Activated CD4-positive, CD25-positive, alpha-beta regulatory T cell treated with anti-CD3 and anti-CD28 coated beads, Interleukin-2, amount 50 U/mL, for 24 hours (primary cell): Measurements from ENCODE around the gene PNLIPRP2.

Source experiments
- ATAC-seq, 2 donors: fragments of 150-1000 bp; cut with Tn5 transposase; one replicate each; pipeline ENCODE4 v1.10.0; 2021; ENCODE audit warnings: mild to moderate bottlenecking in 1 of 2, moderate library complexity in 1 of 2

PNLIPRP2 gene

DNA sequence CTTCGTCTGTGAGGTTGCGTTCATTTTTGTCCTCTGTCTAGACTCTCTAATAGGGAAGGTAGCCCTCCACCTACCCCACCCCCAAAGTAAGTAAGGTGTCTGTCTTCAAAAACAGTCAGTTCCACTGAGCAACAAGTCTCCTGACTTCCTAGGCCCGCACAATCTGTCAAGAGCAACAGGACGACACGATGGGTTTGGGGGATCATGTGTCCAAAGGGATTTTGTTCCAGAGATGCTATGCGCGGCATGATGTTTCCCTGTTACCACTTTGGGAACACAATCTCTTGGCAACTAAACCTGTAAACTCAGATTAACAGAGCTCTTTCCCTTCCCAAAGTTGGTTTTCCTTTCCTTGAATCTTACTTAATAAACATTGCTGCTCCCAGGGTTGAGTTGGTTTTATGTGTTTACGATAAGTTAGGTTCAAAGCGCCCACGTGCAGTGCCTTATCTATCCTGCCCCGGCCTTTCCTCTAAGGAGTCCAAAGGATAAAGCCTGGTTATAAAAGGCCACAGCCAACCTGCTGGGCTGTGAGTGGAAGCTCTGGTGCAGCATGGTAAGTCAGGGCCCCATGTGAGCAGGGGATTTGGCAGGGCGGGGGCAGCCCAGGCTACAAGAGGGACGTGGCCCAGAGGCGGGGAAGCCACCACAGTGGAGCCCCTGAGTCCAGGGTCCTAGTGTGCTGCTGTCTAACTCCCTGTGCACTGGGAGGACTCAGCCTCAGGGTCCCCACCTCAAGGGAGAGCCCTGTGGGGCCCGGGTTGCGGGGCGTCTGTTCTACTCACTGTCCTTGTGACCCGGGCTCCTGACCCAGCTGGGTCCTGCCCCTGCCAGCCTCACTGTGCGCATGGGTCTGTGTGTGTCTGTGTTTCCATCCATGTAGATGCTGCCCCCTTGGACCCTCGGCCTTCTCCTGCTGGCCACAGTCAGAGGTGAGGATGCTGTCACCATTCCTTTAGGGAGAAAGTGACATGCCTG is at the start of gene PNLIPRP2:
TSS of gene PNLIPRP2 (plus strand) at position 531 of the 978 bp plus-strand sequence.
- ATAC-seq: no peak

DNA sequence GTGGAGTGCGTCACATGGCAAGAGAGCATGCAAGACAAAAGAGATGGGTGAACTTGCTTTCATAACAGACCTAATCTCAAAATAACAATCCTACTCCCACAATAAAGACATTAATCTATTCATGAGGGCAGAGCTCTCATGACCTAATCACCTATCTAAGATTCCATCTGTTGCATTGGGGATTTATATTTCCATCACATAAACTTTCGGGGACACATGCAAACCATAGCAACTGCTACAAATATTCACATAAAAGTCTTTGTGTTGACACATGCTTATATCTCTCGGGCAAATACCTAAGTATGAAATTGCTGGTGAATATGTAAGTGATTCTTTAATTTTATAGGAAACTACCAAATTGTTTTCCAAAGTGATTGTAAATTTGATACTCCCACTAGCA is 46.0 kb upstream of the PNLIPRP2 start:
- no peak for ATAC-seq

DNA sequence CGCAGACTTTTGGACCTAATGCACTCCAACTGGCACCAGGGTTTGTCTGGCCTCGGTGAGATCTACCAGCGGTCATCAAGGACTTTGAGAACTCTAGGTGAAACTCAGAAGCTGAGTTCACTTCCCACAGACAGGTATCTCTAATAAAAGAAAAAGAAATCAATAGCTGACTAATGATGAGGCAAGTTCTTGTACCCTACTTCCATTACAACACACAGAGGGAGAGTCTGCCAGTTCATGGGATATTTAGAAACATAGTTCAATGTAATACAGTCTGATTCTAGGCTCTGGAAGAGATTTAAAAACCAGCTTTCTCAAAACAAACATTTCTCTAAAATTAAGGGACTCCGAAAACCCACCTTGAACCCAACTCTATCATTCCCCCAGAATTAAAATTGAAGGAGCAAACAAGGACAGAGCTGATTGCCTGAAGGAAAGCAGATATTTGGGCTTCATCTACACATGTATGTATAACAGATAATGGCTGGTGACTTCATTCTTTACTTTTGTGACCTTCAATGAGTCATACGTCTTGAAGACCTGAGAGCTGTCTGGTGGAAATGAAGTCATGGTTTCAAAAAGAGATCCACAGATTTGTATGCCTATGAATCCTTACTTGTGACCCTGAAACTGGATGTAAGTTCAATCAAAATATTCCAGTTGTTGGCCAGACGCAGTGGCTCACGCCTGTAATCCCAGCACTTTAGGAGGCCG is 32.7 kb upstream of the PNLIPRP2 start:
- no peak for ATAC-seq

DNA sequence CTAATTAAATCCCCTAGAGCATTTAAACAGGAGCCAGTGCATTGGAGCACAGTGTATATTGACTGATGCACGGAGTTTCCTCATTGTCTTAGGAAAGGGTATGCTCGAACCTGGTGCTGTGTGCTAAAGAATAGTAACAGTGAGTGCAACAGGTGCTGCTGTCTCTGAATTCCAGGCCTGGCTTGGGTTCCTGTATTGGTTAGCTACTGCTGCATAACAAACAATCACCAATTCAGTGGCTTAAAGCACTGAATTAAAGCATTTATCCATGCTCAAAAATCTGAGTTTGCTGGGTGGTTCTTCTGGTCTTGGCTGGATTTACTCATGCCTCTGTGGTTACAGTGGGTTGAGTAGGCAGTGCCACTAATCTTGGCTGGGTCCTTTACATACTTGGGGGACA is 31.8 kb upstream of the PNLIPRP2 start:
- ATAC-seq: no peak

DNA sequence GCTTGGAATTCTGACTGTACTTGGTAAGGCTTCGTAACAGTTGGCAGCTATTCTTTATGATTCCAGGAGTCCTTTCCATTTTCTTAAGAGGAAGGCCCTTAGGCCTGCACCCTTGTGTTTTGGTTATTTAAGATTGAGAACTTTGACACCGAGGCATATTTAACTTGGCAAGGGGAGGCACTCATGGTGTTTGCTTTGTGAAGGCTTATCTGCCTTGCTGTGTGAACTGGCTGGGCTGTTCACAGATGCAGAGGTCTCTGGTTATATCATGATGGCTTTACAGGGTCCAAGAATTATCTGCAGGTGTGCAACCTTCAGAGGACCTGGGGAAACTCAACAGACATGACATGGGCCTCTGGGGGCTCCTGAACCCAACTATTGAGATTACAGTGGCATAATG is 30.8 kb upstream of the PNLIPRP2 start:
- ATAC-seq: no peak

DNA sequence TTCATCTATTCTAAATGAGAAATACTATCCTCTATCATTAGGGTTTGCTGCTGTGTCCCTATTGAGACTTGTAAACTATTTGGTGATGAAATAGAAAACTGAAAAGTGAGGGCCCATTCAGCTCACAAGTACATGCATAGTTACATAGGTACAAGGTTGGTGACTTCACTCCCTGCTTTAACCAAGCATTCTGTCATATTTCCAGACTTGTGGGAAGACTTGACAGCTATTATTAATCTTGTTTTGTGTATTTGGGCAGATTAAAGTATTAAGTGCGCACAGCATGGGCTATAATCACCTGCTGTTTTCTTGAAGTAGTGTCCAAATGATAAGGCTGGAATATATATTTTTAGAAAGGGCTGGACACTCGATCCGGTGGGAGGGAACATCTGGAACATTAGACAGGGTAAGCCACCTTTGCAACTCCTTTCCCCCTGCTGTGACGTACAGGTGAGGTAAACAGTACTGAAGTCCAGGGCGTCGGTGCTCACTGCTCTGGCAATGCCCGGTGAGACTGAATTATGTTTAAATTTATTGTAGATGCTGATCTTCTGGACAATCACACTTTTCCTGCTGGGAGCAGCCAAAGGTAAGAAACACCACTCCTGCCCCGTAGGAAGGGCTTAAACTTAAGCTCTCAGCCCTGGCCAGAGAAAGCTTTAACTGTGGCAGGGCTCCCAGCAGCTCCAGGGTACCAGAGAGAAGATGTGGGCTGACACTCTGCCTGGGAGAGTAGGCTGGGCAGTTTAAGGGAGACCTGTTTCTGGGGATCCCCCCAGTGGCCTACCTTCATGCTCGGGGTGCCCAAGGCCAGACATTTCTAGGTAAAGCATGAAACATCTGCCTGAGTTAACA is 29.9 kb upstream of the PNLIPRP2 start, which contains the start of gene PNLIPRP1:
TSS of gene PNLIPRP1 (plus strand) at position 370 of the 855 bp plus-strand sequence. CDS start at position 541, 171 bp downstream.
- ATAC-seq: no peak

DNA sequence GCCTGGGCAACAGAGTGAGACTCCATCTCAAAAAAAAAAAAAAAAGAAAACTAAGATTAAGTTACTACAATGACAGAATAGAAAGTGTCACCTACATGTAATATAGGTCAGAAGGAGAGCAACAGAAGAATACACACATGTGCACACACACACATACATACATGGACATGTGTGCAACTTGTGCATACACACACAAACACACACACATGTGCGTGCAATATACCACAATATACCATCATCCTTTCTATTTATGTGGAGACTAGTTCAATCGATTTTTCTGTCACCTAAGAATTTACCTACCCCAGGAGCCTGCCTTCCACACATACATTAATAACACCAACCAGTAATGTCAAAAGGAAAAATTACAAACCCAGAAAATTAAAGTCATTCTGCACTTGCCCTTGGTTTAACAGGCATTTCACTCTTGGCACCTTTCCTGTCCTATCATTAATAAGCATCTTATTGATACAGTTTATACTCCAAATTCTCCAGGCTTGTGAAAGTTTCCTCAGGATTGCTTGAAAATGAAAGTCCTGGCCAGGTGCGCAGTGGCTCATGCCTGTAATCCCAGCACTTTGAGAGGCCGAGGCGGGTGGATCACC is 27.5 kb upstream of the PNLIPRP2 start:
- no peak for ATAC-seq

DNA sequence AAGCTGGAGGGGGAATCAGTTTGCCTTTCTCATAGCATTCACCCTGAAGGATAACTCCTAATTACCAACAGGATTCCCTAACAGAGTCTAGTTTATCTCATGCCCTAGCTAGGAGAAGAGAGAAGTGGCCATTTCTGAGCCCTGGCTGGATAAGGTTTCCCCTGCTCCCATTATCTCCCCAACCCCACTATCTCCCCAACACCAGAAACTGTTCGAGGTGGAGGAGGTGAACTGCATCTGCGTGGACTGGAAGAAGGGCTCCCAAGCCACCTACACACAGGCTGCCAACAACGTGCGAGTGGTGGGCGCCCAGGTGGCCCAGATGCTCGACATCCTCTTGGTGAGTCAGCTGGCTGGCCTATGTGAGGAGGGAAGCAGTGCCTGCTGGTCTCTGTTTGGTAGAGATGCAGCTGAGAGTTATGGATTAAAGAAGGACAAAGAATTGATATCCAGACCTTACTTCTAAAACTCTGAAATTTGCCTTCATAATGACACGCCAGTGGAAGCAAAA is 26.2 kb upstream of the PNLIPRP2 start:
- no peak for ATAC-seq

DNA sequence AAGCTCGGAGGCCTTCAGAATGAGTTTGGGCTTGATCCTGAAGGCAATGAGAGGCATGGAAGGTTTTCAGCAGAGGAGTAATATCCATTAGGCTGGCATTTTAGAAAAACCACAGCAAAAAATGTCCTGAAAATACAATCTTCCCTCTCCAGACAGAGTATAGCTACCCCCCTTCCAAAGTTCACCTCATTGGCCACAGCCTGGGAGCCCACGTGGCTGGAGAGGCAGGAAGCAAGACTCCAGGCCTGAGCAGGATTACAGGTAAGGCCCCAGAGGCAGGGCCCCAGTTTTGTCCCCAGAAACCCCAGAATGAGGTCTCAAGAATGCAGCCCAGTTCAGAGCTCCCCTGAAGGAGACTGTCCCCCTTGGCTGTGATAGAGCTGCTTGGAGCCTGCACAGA is 24.7 kb upstream of the PNLIPRP2 start:
- no peak for ATAC-seq

DNA sequence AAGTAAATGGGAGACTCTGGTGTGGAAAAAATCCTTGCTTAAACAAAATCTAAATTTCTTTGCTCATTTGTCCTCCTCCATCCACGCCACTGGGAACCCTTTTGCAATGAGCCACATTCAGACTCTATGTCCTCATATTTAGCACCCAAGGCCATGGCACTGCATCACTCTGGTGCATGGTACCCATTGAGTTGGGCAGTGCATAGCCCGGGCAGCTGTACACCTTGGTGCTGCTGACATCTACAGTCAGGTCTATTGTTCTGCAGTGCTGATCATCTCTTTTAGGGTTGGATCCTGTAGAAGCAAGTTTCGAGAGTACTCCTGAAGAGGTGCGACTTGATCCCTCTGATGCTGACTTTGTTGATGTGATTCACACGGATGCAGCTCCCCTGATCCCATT is 23.2 kb upstream of the PNLIPRP2 start:
- ATAC-seq: no peak

DNA sequence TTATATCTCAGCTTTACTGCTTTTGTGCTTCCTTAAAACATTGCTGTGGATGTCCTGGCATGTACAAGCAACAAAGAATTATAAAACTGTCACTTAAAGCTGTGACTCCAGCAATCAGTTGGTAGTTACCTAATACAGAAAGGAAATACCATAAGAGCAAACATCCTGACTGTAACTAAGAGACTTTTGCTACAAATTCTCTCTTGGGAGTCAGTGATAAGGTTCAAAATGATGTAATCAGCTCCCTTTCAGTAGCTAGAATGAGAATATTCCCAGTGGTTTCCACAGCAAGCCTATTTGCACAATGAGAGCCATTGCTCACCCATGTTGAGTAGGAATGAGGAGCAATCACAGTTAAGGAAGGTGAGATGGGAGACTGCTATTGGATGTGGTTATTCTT is 22.4 kb upstream of the PNLIPRP2 start:
- no peak for ATAC-seq

DNA sequence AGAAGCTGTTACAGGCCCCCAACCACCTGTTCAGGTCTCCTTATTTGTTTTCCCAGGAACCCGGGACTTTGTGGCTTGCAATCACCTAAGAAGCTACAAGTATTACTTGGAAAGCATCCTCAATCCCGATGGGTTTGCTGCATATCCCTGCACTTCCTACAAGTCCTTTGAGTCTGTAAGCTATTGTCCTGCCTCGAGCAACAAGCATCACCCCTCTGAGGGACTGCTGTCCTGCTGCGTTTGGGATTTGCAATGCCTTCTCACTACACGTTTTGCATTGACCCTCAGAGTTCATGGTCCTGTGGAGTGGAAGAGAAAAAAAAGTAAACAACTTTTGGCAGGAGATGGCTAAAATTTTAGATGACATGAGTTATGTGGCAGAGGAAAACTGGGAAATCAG is 20.8 kb upstream of the PNLIPRP2 start:
- no peak for ATAC-seq

DNA sequence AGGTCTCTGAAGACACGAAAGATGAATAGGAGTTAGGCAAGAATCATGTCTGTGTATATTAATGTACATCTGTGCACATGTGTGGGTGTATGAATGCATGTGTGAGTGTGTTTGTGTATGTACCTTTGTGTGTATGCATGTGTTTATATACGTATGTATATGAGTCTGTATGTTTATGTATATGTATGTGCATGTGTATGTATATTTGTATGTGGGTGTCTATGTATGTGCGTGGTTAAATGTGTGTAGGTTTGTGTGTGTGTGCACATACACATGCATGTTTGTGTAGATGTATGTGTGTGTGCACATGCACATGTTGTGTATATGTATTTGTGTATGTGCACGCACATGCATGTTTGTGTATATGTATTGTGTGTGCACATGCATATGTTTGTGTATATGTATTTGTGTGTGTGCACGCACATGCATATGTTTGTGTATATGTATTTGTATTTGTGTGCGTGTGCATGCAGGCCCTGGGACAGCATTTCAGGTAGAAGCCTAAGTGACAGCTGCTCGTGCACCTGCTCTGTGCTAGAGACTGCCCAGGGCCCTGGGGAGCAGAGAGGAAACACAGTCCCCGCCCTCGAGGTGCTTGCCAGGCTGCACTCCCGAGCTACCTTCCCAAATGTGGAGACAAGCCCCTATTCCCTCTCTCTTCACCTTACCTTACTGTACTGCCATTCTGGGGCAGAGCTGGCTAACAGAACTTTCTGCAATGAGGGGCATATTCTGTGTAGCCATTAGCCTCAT is 17.9 kb upstream of the PNLIPRP2 start:
- ATAC-seq: no peak

DNA sequence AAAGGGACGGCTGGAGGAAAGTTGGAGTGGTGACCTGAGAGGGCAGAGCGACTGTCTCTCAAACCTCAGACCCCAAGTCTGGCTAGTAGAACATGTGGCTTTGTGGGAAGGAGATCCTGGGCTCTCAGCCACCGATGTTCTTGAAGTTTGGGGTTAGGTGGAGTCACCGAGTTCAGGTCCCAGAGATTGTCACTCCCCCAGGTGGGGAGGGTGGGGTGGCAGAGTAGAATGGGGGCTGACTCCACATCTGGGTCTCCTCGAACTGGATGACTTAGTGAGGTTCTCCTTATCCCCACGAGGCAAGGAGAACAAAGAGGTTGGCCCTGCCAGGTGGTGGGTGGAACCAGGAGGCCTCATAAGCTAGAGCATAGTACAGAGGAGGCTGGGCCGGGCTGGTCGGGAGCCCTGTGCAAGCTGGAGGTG is 14.7 kb upstream of the PNLIPRP2 start:
- ATAC-seq: no peak

DNA sequence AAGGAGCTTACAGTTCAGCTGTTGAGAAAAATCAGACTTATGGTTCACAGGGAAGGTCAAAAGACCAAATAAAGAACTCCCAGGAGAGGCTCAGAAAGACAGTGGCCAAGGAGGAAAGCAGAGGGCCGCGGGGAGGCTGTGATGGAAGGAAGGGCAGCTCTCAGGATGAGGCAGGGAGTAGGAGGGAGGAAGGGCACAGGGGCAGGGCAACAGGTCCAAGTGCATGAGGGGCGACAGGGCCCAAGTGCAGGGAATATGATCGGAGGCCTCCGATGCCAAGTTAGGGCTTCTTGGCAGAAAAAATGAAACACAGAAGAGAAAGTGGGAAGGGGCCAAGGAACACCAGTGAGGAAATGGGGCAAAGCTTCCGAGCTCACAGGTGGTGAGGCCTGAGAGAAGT is 13.4 kb upstream of the PNLIPRP2 start:
- no peak for ATAC-seq

DNA sequence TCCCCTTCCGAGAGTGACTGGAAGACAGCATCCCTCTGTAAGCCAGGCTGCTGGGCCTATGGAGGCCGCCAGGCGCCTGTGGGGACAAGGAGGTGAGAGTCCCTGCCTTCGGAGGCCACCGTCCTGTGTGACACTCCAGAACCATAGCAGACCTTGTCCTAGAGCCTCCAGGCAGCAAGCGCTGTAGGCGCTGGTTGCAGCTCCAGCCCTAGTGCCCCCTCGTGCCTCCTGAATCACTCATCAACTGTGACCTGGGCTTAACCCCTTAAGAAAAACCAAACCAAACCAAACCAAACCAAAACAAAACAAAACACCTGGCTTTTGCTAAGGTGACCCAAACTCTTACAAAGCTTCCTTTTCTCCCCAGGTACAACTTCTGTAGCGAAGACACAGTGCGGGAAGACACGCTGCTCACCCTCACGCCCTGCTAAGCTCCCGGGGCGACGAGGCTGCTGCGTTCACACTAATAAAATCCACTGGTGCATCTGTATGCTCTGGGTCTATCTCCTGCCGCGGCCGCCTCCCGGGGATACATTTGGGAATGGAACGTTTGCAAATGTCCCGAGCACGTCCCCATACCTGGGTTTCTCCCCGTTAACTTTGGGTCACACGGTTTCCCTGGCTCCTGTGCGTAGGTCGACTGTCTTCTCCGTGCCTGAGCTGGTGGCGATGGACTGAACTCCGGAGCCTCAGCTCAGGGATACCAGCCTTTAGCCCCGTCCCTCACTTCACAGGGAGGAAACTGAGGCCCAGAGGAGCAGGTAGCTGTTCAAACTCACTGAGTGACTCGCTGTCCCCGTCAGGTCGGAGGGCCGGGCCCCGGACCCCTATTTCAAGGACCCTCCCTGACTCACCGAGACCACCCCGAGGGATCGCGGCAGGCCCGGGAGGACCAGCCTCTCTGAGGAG is 11.8 kb upstream of the PNLIPRP2 start:
- ATAC-seq: no peak

DNA sequence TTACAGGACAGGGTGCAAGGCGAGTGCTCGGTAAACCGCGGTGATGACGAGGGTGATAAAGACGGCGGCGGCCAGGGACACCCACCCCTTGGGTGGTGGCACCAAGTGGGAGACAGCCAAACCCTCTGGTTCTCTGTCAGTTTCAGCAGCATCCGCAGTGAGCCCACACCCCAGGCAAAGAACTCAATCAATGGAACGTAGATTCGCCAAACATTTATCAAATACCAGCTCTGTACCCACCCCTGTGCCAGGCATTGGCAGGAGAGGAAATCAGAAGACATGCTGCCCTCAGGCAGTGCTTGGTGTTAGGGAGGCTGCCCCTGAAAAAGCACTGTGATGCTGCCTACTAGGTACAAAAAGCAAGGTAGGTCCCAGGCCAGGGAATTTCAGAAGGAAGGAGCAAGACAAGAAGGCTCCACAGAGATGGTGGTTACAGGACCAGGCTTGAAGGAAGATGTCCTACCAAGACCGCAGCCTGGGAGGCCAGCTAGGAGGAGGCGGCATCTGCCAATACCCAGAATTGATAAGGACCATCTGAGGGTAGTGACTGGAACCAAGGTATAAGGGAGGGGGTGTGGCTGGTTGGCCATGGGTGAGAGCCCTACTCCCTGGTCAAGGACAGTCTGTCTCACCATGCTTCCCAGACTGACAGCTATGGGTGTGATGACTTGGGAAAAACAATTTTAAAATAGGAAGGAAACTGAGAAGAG is 10.2 kb upstream of the PNLIPRP2 start:
- ATAC-seq: no peak

DNA sequence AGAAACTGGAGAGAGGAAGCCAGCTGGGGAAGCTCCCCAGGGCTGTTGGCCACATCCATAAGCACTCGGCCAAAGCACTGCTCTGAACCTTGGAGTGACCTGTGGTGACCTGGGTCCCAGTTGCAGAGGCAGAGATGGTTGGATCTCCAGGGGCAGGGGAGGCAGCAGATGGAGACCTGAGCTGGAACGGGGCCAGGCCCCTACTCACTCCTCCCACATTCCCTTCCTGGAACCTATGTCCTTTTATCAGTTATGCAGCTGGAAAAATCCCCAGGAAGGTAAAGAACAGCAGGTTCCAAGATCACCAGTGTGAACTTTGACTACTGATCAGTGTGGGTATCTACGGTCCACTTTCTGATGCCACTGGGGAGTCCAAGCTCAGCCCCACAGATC is 9.6 kb upstream of the PNLIPRP2 start:
- no peak for ATAC-seq

DNA sequence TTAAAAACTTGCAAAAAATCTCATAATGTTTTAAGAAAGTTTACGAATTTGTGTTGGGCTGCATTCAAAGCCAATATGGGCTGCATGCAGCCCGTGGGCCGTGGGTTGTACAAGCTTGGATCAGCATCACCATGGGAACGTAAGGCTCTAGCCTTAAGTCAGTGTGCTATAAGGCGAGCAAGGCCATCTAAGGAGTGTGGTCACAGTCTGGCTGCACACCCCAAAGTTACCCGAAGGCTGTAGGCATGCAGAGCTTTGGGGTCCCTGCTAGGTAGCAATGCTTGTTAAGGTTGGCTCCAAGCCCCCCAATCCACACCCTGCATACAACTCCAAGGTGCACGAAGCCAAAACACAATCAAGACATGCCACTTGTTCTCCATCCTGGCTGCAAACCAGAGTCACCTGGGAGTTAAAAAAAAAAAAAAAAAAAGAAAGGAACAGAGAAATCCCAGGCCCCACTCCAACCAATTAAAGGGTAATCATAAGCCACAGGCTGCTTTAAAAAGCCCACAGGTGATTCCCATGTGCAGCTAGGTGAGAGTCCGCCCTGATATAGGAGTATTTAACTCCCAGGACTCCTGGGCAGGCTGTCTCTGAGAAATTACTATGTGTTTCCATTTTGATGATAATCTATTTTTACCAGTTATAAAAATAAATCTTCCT is 8.5 kb upstream of the PNLIPRP2 start:
- ATAC-seq: no peak
